Measurements from ENCODE around the gene GRM8.

The GRM8 gene

GRCh38 chr7:127151379-127151778 is 101.4 kb downstream of the GRM8 start:
- DNase-seq (ENCODE audit: low read depth in 4 of 4, low spot score in 1 of 4) = no peak

- DNase-seq (ENCODE audit: low read depth in 4 of 4, low spot score in 1 of 4) = no peak
These were observed 102.2 kb downstream of the GRM8 start for GRCh38 chr7:127150543-127150942.

DNA sequence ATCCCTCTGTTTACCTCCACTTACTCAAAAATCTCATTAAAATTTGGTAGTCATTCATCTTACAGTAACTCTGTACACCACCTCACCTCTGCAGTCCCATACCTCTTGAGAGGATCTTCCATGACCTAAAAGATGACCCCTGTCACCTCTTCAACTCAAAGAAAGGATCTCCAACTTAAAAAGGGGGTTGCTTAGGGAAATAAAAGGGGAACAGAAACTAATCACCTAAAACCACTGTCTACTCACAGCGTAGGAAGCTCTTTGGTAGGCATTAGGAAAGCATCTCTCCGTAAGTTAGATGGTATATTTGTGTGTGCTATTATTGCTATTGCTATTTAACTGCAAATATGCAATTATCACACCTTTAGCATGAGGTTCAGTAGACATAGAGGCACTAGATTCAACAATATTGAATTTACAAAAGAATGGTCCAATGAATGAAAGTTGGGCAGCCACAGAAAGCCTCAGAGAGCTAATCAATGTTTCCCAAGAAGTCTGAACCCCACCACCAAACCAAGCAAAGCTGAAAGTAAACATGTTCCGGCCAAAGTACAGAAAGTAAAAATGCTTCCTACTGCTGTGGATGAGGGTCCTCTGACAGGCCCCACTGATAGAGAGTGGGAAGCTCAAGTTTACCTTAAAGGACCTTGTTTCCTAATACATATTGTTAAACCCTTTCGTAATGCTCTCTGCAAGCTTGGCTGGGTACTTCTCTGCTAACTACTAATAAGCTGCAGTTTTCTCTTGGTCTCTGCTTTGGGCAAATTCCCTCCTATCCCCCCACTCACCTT is 105.8 kb downstream of the GRM8 start:
- DNase-seq (ENCODE audit: low read depth in 4 of 4, low spot score in 1 of 4) = no peak

GRCh38 chr7:127137146-127137545 is 115.6 kb downstream of the GRM8 start:
- DNase-seq (ENCODE audit: low read depth in 4 of 4, low spot score in 1 of 4) = no peak

DNA sequence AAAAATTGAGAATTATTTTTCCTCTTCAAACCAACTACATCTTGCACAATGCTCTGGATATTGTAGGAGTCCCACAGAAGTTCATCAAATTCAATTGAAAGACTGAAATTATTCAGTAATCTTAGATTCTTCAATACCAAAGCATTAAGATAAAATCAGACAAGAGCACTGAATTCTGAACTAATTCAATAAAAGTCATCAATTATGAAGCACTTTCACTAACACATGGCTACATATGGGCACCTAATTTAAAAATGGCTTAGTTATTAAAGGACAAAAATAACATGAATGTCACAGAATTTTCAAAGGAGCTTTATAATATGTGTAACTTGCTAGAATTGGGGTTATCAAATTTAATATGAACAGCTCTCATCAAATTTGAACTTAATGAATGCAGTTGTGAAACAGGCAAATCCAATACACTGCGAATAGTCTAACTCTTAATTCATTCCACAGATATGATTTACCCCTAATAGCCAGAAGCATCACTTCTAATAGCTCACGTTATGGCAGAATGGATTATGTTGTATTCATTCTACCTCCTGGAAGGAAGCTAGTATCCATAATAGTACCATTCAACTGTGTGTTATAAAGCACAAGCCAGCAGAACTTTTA is 116.8 kb downstream of the GRM8 start:
- no peak for DNase-seq (ENCODE audit: low read depth in 4 of 4, low spot score in 1 of 4)

DNA sequence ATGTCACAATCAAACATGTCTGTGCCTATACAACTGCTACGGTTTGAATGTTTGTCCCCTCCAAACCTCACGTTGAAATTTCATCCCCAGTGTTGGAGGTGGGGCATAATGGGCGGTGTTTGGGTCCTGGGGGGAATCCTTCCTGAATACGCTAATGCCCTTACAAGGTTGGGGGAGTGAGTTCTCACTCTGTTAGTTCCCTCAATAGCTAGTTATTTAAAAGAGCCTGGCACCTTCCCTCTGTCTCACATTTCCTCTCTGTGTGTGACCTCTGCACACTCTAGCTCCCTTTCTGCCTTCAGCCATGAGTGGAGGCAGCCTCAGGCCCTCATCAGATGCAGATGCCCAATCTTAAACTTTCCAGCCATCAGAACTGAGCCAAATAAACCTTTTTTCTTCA is 129.5 kb downstream of the GRM8 start:
- no peak for DNase-seq (ENCODE audit: low read depth in 4 of 4, low spot score in 1 of 4)

- no peak for DNase-seq (ENCODE audit: low read depth in 4 of 4, low spot score in 1 of 4)
These were observed 133.2 kb downstream of the GRM8 start for GRCh38 chr7:127119517-127119916.

- no peak for DNase-seq (ENCODE audit: low read depth in 4 of 4, low spot score in 1 of 4)
These were observed 137.9 kb downstream of the GRM8 start for GRCh38 chr7:127114742-127115265.

- DNase-seq (ENCODE audit: low read depth in 4 of 4, low spot score in 1 of 4) = peak in 1 of 4 experiments; percentile 4
These were observed 145.1 kb downstream of the GRM8 start for GRCh38 chr7:127107601-127108007.

- DNase-seq (ENCODE audit: low read depth in 4 of 4, low spot score in 1 of 4) = no peak
These were observed 159.4 kb downstream of the GRM8 start for GRCh38 chr7:127093340-127093739.

DNA sequence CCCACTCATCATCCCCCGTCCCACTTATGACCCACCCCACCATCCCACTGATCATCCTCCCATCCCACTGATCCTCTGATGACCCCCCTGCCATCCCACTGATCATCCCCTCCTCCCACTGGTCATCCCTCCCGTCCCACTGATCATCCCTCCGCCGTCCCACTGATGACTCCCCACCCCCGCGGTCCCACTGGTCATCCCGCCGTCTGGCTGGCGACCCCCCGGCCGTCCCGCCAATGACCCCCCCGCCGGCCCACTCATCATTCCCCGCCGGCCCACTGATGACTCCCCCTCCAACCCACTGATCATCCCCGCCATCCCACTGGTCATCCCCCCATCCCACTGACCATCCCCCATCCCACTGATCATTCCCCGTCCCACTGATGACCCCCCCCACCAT is 161.1 kb downstream of the GRM8 start:
- DNase-seq (ENCODE audit: low read depth in 4 of 4, low spot score in 1 of 4) = no peak

GRCh38 chr7:127089146-127089545 is 163.6 kb downstream of the GRM8 start:
- DNase-seq (ENCODE audit: low read depth in 4 of 4, low spot score in 1 of 4) = no peak

DNA sequence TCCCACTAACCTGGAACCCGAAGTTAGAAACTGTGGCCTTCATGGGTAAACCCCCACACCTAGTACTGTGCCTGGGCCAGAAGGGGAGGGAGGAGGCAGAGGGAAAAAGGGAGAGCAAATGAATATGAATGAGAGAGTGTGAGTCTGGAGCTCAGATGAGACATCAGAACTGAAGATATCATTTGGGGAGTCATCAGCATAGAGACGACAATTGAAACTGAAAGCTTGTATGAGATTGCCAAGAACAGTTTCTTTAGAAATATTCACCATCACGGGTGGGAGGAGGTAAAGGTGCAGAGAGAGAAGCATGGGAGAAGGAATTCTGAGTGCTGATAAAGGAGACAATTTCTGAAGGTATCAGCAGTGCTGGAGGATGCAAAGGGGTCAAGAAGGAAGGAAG is 171.2 kb downstream of the GRM8 start:
- no peak for DNase-seq (ENCODE audit: low read depth in 4 of 4, low spot score in 1 of 4)

DNA sequence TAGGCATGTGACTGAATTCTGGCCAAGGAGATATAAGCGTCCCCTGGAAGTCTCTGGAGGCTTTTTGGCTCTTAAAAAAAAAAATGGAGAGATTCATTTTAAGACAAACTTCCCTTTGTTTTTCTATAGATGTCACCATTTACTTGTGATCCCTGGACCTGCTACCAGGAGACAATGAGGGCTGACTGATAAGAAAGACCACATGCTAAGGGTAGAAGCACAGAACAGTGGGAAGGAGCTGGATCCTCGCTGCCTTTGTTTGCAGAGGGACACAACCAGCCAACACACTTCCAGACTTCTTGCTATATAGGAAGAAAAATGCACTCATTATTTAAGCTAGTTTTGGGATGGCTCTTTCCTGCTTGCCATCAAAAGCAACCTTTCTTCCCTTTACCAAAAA is 172.2 kb downstream of the GRM8 start:
- no peak for DNase-seq (ENCODE audit: low read depth in 4 of 4, low spot score in 1 of 4)

- no peak for DNase-seq (ENCODE audit: low read depth in 4 of 4, low spot score in 1 of 4)
These were observed 185.8 kb downstream of the GRM8 start for GRCh38 chr7:127066974-127067373.

DNA sequence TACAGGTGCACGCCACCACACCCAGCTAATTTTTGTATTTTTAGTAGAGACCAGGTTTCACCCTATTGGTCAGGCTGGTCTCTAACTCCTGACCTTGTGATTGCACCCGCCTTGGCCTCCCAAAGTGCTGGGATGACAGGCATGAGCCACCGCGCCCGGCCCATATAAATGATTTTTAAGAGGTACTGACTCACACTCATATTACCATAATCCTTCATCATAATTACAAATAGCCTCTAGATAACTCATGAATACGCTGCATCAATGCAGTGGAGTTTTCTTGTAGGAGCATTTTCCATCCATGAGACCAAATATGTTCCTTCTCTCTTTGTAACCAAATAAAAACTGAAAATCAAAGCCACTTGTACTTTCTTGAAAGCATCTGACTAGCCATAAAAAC is 193.3 kb downstream of the GRM8 start:
- no peak for DNase-seq (ENCODE audit: low read depth in 4 of 4, low spot score in 1 of 4)

DNA sequence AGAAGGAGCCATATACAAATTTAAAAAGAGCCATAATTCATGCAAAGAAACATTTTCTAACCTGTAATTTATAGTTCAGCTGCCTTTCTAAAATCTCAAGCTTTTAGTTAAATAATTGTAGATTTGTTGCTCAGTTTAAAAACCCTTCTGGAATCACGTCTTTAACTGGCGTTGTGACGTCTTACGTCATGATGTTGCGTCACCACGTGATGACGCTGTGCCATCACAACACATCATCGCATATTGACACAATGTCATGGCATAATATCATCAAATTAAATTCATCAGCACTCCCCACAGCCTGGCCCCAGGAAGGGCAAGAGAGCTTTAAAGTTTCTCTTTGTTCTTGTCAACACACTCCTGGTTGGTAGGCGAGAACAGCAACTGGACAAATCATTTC is 194.8 kb downstream of the GRM8 start:
- DNase-seq (ENCODE audit: low read depth in 4 of 4, low spot score in 1 of 4) = no peak

GRCh38 chr7:127056202-127056601 is 196.5 kb downstream of the GRM8 start:
- no peak for DNase-seq (ENCODE audit: low read depth in 4 of 4, low spot score in 1 of 4)

GRCh38 chr7:127047521-127047920 is 205.2 kb downstream of the GRM8 start:
- no peak for DNase-seq (ENCODE audit: low read depth in 4 of 4, low spot score in 1 of 4)

DNA sequence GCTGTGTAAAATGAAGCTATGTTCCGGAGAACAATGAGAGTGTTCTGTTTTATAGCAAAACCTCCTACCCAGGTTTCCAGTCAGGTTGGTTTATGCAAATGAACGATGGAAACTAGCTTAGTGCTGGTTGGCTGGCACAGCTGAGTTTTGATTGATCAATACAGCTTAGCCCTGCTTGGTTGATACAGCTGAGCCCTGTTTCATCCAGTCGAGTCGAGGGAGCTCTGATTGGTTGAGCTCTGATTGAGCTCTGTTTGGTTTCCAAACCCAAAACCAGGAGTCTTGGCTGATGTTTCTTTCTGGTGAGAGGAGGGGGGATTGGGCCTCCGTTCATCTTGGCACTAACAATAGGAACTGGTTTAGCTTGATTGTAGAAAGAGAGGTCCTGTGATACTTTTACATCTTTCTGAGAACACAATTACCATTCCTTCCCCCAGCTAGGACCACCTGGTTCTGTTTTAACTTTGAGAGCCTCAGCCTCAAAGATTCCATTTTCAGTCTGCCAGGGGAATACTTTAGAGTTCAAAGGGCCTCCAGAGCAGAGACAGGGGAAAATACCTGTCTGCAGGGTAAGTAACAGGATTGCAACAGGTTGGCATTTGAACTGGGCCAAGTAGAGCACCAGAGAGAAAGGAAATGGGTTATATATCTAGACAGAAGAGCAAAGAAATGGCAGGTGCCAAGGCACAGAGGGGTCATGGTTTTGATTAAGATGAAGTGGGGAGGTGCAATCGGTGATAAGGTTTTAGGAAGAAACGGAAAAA is 210.9 kb downstream of the GRM8 start:
- no peak for DNase-seq (ENCODE audit: low read depth in 4 of 4, low spot score in 1 of 4)

DNA sequence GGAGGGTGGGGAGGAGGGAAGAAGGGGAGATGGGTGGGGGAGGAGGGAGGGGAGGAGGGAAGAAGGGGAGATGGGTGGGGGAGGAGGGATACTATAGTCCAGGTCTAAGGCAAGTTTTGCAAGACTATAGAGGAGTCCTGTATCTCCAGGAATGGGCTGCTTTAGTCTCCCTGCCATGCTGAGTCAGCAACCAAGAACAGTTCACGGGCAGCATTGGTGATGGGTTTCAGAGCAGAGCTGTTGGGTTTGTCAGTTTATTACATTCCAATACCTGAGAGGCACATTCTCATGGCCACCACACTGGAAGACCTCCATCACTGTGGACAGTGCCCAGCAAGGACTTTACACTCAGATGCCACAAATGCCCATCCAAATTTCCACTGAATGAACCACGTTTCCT is 212.7 kb downstream of the GRM8 start:
- no peak for DNase-seq (ENCODE audit: low read depth in 4 of 4, low spot score in 1 of 4)

GRCh38 chr7:127039541-127039940 is 213.2 kb downstream of the GRM8 start:
- no peak for DNase-seq (ENCODE audit: low read depth in 4 of 4, low spot score in 1 of 4)
